Measurements from ENCODE around the gene DPH5.

DPH5 gene

GRCh38 chr1:100968621-100969020 is 57.0 kb downstream of the DPH5 start:
- Histone ChIP-seq H3K4me1 (ENCODE audit: insufficient read depth, low read length, poor library complexity, severe bottlenecking) (peaks cover 8% of the 10 kb centered on the region), H3K36me3 (ENCODE audit: insufficient read depth, low read length) (peaks cover 33% of the 10 kb centered on the region; the same call in 1 of the 2 replicates), H2AFZ (ENCODE audit: low read length) (no peak overlapping the region), H3K4me2 (ENCODE audit: low read depth, low read length, poor library complexity, severe bottlenecking) (no peak overlapping the region), H3K9me2 (replicated peaks; ENCODE audit: low read depth, low read length) (no peaks in the 10 kb centered on the region), H3K9ac (ENCODE audit: low read depth, low read length, poor library complexity, severe bottlenecking) (no peak overlapping the region), H3K79me2 (ENCODE audit: insufficient read depth, low read length) (no peaks in the 10 kb centered on the region), H3K27me3 (ENCODE audit: insufficient read depth, low read length, poor library complexity, severe bottlenecking) (no peaks in the 10 kb centered on the region), H4K20me1 (ENCODE audit: insufficient read depth, low read length, poor library complexity, severe bottlenecking) (no peaks in the 10 kb centered on the region), H3K4me3 (ENCODE audit: low read length, poor library complexity, severe bottlenecking) (no peak overlapping the region), H3F3A (ENCODE audit: low read depth) (no peaks in the 10 kb centered on the region), H3K9me3 (ENCODE audit: insufficient read depth, low read depth, low read length) (no peaks in the 10 kb centered on the region)
- no peak for TF ChIP-seq CTCF (conservative IDR thresholded peaks at IDR 0.05; ENCODE audit: low read length)

GRCh38 chr1:100960098-100960497 is 65.5 kb downstream of the DPH5 start:
- Histone ChIP-seq H4K20me1 (ENCODE audit: insufficient read depth, low read length, poor library complexity, severe bottlenecking) (no peaks in the 10 kb centered on the region), H3K4me3 (ENCODE audit: low read length, poor library complexity, severe bottlenecking) (no peak overlapping the region), H3F3A (ENCODE audit: low read depth) (no peaks in the 10 kb centered on the region), H3K4me2 (ENCODE audit: low read depth, low read length, poor library complexity, severe bottlenecking) (no peak overlapping the region), H3K36me3 (ENCODE audit: insufficient read depth, low read length) (peaks cover 6% of the 10 kb centered on the region), H3K9me3 (ENCODE audit: insufficient read depth, low read depth, low read length) (no peaks in the 10 kb centered on the region), H3K9me2 (replicated peaks; ENCODE audit: low read depth, low read length) (no peaks in the 10 kb centered on the region), H3K79me2 (ENCODE audit: insufficient read depth, low read length) (no peaks in the 10 kb centered on the region), H3K27me3 (ENCODE audit: insufficient read depth, low read length, poor library complexity, severe bottlenecking) (no peaks in the 10 kb centered on the region), H3K9ac (ENCODE audit: low read depth, low read length, poor library complexity, severe bottlenecking) (no peak overlapping the region), H3K4me1 (ENCODE audit: insufficient read depth, low read length, poor library complexity, severe bottlenecking) (no peaks in the 10 kb centered on the region), H2AFZ (ENCODE audit: low read length) (no peak overlapping the region)
- TF ChIP-seq EZH2phosphoT487 (IDR thresholded peaks at IDR 0.05; ENCODE audit: borderline replicate concordance) = no peak
- TF ChIP-seq CTCF (conservative IDR thresholded peaks at IDR 0.05; ENCODE audit: low read length) = no peak

- no peak overlapping the region for H3K9ac ChIP-seq (ENCODE audit: low read depth, low read length, poor library complexity, severe bottlenecking)
- H2AFZ ChIP-seq (ENCODE audit: low read length) = no peak overlapping the region
- H4K20me1 ChIP-seq (ENCODE audit: insufficient read depth, low read length, poor library complexity, severe bottlenecking) = no peaks in the 10 kb centered on the region
- no peaks in the 10 kb centered on the region for H3K9me3 ChIP-seq (ENCODE audit: insufficient read depth, low read depth, low read length)
- H3K27me3 ChIP-seq (ENCODE audit: insufficient read depth, low read length, poor library complexity, severe bottlenecking) = no peaks in the 10 kb centered on the region
- no peaks in the 10 kb centered on the region for H3K9me2 ChIP-seq (replicated peaks; ENCODE audit: low read depth, low read length)
- TF ChIP-seq CTCF (conservative IDR thresholded peaks at IDR 0.05; ENCODE audit: low read length) (no peak), EZH2phosphoT487 (IDR thresholded peaks at IDR 0.05; ENCODE audit: borderline replicate concordance) (no peak)
- peaks cover 6% of the 10 kb centered on the region for H3K36me3 ChIP-seq (ENCODE audit: insufficient read depth, low read length)
- H3K4me1 ChIP-seq (ENCODE audit: insufficient read depth, low read length, poor library complexity, severe bottlenecking) = no peaks in the 10 kb centered on the region
- no peaks in the 10 kb centered on the region for H3F3A ChIP-seq (ENCODE audit: low read depth)
- H3K79me2 ChIP-seq (ENCODE audit: insufficient read depth, low read length) = no peaks in the 10 kb centered on the region
- no peak overlapping the region for H3K4me2 ChIP-seq (ENCODE audit: low read depth, low read length, poor library complexity, severe bottlenecking)
- H3K4me3 ChIP-seq (ENCODE audit: low read length, poor library complexity, severe bottlenecking) = no peak overlapping the region
Observed at GRCh38 chr1:100959502-100960060, 66.0 kb downstream of the DPH5 start.
